SK-N-SH treated with all-trans-retinoic acid at 6 μM for 48 hours (cell line): ENCODE data around the gene PIGA.

ENCODE experiments used
- ATAC-seq: fragments of 200-7000 bp; cut with Tn5 transposase; 3 replicates; pipeline ENCODE4 v1.9.1; 2020; ENCODE audit warnings: mild to moderate bottlenecking, moderate library complexity
- ARNTL ChIP-seq: fragments of 450-650 bp; formaldehyde crosslinking; IDR thresholded peaks from 2 replicates; pipeline ENCODE4 v1.5.0; 2020; ENCODE audit warnings: low read depth, mild to moderate bottlenecking, moderate library complexity, borderline replicate concordance
- BACH2 ChIP-seq: fragments of 250-450 bp; sonication (Bioruptor Pico); IDR thresholded peaks from 2 replicates; pipeline ENCODE4 v1.9.0; 2021; ENCODE audit warnings: mild to moderate bottlenecking, borderline replicate concordance
- CREB5 ChIP-seq: fragments of 250-450 bp; sonication (Bioruptor Pico); IDR thresholded peaks from 2 replicates; pipeline ENCODE4 v1.5.1; 2020; ENCODE audit warnings: low read depth, mild to moderate bottlenecking, moderate library complexity
- CSDC2 ChIP-seq: fragments of 250-450 bp; sonication (Bioruptor Pico); IDR thresholded peaks from 2 replicates; pipeline ENCODE4 v1.5.0; 2020; ENCODE audit warnings: mild to moderate bottlenecking, moderate library complexity
- CSRNP3 ChIP-seq: fragments of 250-450 bp; sonication (Bioruptor Pico); IDR thresholded peaks from 2 replicates; pipeline ENCODE4 v1.5.1; 2021; ENCODE audit warnings: mild to moderate bottlenecking, moderate library complexity
- GLIS3 ChIP-seq: fragments of 250-450 bp; sonication (Bioruptor Pico); IDR thresholded peaks from 2 replicates; pipeline ENCODE4 v1.5.0; 2020; ENCODE audit warnings: mild to moderate bottlenecking, moderate library complexity
- ISL1 ChIP-seq: fragments of 250-450 bp; sonication (Bioruptor Pico); IDR thresholded peaks from 2 replicates; pipeline ENCODE4 v2.1.2; 2022; ENCODE audit warnings: mild to moderate bottlenecking, moderate library complexity
- OSR1 ChIP-seq: fragments of 250-450 bp; sonication (Bioruptor Pico); IDR thresholded peaks from 2 replicates; pipeline ENCODE4 v1.8.0; 2022; ENCODE audit warnings: moderate library complexity, mild to moderate bottlenecking, inconsistent platforms
- PATZ1 ChIP-seq: fragments of 250-450 bp; sonication (Bioruptor Pico); IDR thresholded peaks from 2 replicates; pipeline ENCODE4 v1.8.0; 2020; ENCODE audit warnings: mild to moderate bottlenecking, moderate library complexity, borderline replicate concordance
- POU6F1 ChIP-seq: fragments of 250-450 bp; sonication (Bioruptor Pico); IDR thresholded peaks from 2 replicates; pipeline ENCODE4 v1.8.0; 2021; ENCODE audit warnings: low read depth, mild to moderate bottlenecking, moderate library complexity, borderline replicate concordance
- PPARA ChIP-seq: fragments of 250-450 bp; sonication (Bioruptor Pico); IDR thresholded peaks from 2 replicates; pipeline ENCODE4 v1.5.0; 2020; ENCODE audit warnings: mild to moderate bottlenecking, borderline replicate concordance
- RARB ChIP-seq: fragments of 250-450 bp; sonication (Bioruptor Pico); IDR thresholded peaks from 2 replicates; pipeline ENCODE4 v1.8.0; 2021; ENCODE audit warnings: mild to moderate bottlenecking, moderate library complexity
- SNAI2 ChIP-seq: fragments of 250-450 bp; sonication (Bioruptor Pico); IDR thresholded peaks from 2 replicates; pipeline ENCODE4 v1.5.0; 2020; ENCODE audit warnings: mild to moderate bottlenecking, moderate library complexity
- TCF4 ChIP-seq: fragments of 250-450 bp; sonication (Bioruptor Pico); IDR thresholded peaks from 2 replicates; pipeline ENCODE4 v1.8.0; 2021; ENCODE audit warnings: mild to moderate bottlenecking, moderate library complexity, borderline replicate concordance
- TOX ChIP-seq: fragments of 250-450 bp; sonication (Bioruptor Pico); IDR thresholded peaks from 2 replicates; pipeline ENCODE4 v1.8.0; 2021; ENCODE audit warnings: mild to moderate bottlenecking, moderate library complexity, borderline replicate concordance
- ZFP3 ChIP-seq: fragments of 250-450 bp; sonication (Bioruptor Pico); IDR thresholded peaks from 2 replicates; pipeline ENCODE4 v1.5.0; 2020; ENCODE audit warnings: mild to moderate bottlenecking, moderate library complexity
- ZFP30 ChIP-seq: fragments of 450-650 bp; formaldehyde crosslinking; IDR thresholded peaks from 2 replicates; pipeline ENCODE4 v1.5.0; 2022; ENCODE audit warnings: mild to moderate bottlenecking, moderate library complexity
- ZNF565 ChIP-seq: fragments of 450-650 bp; formaldehyde crosslinking; conservative IDR thresholded peaks from 2 replicates; pipeline ENCODE4 v1.5.0; 2020; ENCODE audit warnings: low read depth, mild to moderate bottlenecking, moderate library complexity
- ZNF70 ChIP-seq: fragments of 450-650 bp; formaldehyde crosslinking; IDR thresholded peaks from 2 replicates; pipeline ENCODE4 v1.5.0; 2020; ENCODE audit warnings: mild to moderate bottlenecking, moderate library complexity

The PIGA gene

GRCh38 chrX:15345976-15346375 is 10.7 kb upstream of the PIGA start:
- no peak for TF ChIP-seq ISL1 (CRISPR knock-in tag)
- no peak for TF ChIP-seq PATZ1 (CRISPR knock-in tag)
- TF ChIP-seq CSDC2 (CRISPR knock-in tag) = no peak
- TF ChIP-seq ZNF70 (CRISPR knock-in tag) = no peak
- TF ChIP-seq PPARA (CRISPR knock-in tag) = no peak
- no peak for TF ChIP-seq OSR1 (CRISPR knock-in tag)
- TF ChIP-seq CSRNP3 (CRISPR knock-in tag) = no peak
- TF ChIP-seq TCF4 = no peak
- TF ChIP-seq ZFP3 (CRISPR knock-in tag) = no peak
- no peak for ATAC-seq

GRCh38 chrX:15344106-15344505 is 8.8 kb upstream of the PIGA start:
- TF ChIP-seq ISL1 (CRISPR knock-in tag) (no peak), TOX (CRISPR knock-in tag) (no peak), BACH2 (CRISPR knock-in tag) (no peak), ZNF565 (CRISPR knock-in tag) (no peak), SNAI2 (CRISPR knock-in tag) (no peak), RARB (no peak), GLIS3 (CRISPR knock-in tag) (no peak), CREB5 (no peak), ZFP30 (CRISPR knock-in tag) (no peak), PPARA (CRISPR knock-in tag) (no peak), ZFP3 (CRISPR knock-in tag) (no peak), PATZ1 (CRISPR knock-in tag) (no peak), TCF4 (no peak), ARNTL (CRISPR knock-in tag) (no peak), ZNF70 (CRISPR knock-in tag) (no peak)
- ATAC-seq = no peak

GRCh38 chrX:15343075-15343476 is 7.8 kb upstream of the PIGA start:
- TF ChIP-seq ZNF70 (CRISPR knock-in tag) (peak; percentile 57; the same call in 1 of the 2 replicates), ISL1 (CRISPR knock-in tag) (peak; percentile 58; the same call in 1 of the 2 replicates), TOX (CRISPR knock-in tag) (no peak), BACH2 (CRISPR knock-in tag) (no peak), CREB5 (no peak), POU6F1 (no peak), ARNTL (CRISPR knock-in tag) (no peak)
- no peak for ATAC-seq
